ENCODE data around the gene FGF14.

FGF14 gene

DNA sequence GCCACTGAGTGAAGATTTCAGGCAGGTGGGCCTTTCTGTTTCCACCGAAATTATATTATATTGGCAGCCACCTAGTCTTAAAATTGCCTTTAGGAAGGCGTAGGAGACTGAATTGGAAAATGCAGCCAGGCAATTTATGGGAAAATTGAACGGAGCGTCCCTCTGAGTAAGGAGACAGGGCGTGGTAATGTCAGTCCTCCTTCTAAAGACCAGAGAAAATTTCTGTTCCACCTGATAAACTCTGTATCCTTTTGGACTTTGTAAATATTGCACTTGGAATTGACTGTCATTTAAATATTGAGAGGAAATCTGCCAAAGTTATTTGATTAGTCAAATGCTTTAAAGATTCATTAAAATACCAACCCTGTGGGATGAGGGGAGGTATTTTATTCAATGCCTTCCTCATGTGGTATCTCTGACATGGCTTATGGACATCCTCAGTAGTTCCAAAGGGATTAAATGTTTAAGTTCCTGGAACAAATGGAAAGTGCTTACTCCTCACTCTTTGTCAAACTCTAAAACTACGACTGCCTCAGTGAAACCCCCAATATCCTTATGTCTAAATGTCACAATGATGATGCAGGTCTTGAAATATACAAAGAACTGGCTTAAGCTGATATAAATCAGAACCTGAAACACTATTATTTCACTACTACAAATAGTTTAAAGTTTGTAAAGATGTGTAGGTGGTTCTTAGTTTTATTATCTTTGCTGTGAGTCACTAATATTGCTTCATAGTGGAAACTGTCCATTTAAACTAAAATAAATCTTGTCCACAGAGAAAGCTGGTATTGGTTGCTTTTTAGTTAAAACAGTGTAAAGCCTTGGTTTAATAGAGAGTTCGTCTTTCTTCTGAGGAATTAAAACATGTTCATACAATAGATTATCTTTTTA, 203.2 kb downstream of the FGF14 start:
- Histone ChIP-seq H3F3A (ENCODE audit: insufficient read depth) (no peaks in the 10 kb centered on the region), H3K27ac (ENCODE audit: low read depth, low read length) (no peak overlapping the region), H3K9me2 (replicated peaks; ENCODE audit: insufficient read depth, low read length) (no peaks in the 10 kb centered on the region), H3K4me3 (ENCODE audit: insufficient read depth, low read length, poor library complexity, severe bottlenecking) (no peak overlapping the region), H3K4me2 (ENCODE audit: low read depth, low read length, poor library complexity, severe bottlenecking) (no peak overlapping the region), H2AFZ (ENCODE audit: low read depth, low read length, severe bottlenecking) (no peak overlapping the region), H3K27me3 (ENCODE audit: low read length) (no peaks in the 10 kb centered on the region), H3K79me2 (ENCODE audit: insufficient read depth, low read length) (no peaks in the 10 kb centered on the region), H3K9me3 (ENCODE audit: insufficient read depth, low read length) (no peaks in the 10 kb centered on the region), H3K36me3 (ENCODE audit: low read length) (no peaks in the 10 kb centered on the region), H4K20me1 (ENCODE audit: low read depth, low read length) (no peaks in the 10 kb centered on the region), H3K9ac (ENCODE audit: low read length) (no peak overlapping the region)
- TF ChIP-seq CTCF (IDR thresholded peaks at IDR 0.05; ENCODE audit: insufficient read depth, low read length, poor library complexity, severe bottlenecking) (no peak), EZH2phosphoT487 (conservative IDR thresholded peaks at IDR 0.05; ENCODE audit: low read length) (no peak)

- no peak for TF ChIP-seq EZH2phosphoT487 (conservative IDR thresholded peaks at IDR 0.05; ENCODE audit: low read length)
- TF ChIP-seq CTCF (IDR thresholded peaks at IDR 0.05; ENCODE audit: insufficient read depth, low read length, poor library complexity, severe bottlenecking), result no peak
- Histone ChIP-seq H3K79me2 (ENCODE audit: insufficient read depth, low read length) (no peaks in the 10 kb centered on the region), H3K9ac (ENCODE audit: low read length) (no peak overlapping the region), H3K4me2 (ENCODE audit: low read depth, low read length, poor library complexity, severe bottlenecking) (no peak overlapping the region), H3K27me3 (ENCODE audit: low read length) (no peaks in the 10 kb centered on the region), H4K20me1 (ENCODE audit: low read depth, low read length) (no peaks in the 10 kb centered on the region), H3K9me2 (replicated peaks; ENCODE audit: insufficient read depth, low read length) (no peaks in the 10 kb centered on the region), H3K27ac (ENCODE audit: low read depth, low read length) (no peak overlapping the region), H2AFZ (ENCODE audit: low read depth, low read length, severe bottlenecking) (no peak overlapping the region), H3K4me3 (ENCODE audit: insufficient read depth, low read length, poor library complexity, severe bottlenecking) (no peak overlapping the region), H3K9me3 (ENCODE audit: insufficient read depth, low read length) (no peaks in the 10 kb centered on the region), H3F3A (ENCODE audit: insufficient read depth) (no peaks in the 10 kb centered on the region), H3K36me3 (ENCODE audit: low read length) (no peaks in the 10 kb centered on the region)
These were observed 204.7 kb downstream of the FGF14 start for GRCh38 chr13:102197193-102197592.

DNA sequence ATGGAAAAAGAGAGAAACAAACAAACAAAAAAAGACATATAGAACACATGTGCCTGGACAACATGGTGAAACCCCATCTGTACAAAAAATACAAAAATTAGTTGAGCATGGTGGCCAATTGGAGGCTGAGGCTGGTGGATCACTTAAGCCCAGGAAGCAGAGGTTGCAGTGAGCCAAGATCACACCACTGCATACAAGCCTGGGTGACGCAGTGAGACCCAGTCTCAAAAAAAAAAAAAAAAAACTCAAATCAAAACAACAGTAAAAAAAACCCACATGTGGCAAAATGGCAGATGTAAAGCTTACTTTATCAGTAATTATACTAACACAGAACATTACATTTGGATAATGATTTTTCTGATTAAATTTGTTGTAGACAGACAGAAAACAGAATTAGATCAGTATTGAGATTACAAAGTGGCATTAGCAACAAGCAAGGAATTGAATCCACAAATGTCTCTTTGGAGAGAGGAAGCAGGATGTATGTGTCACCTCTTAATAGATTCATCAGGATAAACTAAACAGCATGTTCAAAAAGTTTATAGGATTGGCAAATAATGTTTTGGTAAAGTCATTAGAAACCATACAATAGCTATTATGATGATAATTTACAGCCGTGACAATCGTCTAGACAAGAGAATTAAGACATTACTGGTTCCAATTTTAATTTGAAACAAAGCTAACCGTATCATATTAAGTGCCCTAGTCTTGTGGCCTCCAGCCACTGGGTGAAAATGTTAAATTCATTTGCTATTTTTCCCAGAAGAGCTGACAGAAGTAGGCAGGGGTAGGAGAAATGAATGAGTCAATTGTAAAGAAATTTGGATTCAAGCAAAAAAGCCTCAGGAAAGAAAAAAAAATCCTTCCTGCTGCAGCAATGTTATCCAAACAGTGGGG, 206.0 kb downstream of the FGF14 start:
- Histone ChIP-seq H3K36me3 (ENCODE audit: low read length) (no peaks in the 10 kb centered on the region), H4K20me1 (ENCODE audit: low read depth, low read length) (no peaks in the 10 kb centered on the region), H2AFZ (ENCODE audit: low read depth, low read length, severe bottlenecking) (no peak overlapping the region), H3F3A (ENCODE audit: insufficient read depth) (no peaks in the 10 kb centered on the region), H3K9ac (ENCODE audit: low read length) (no peak overlapping the region), H3K9me3 (ENCODE audit: insufficient read depth, low read length) (no peaks in the 10 kb centered on the region), H3K4me2 (ENCODE audit: low read depth, low read length, poor library complexity, severe bottlenecking) (no peak overlapping the region), H3K9me2 (replicated peaks; ENCODE audit: insufficient read depth, low read length) (no peaks in the 10 kb centered on the region), H3K27ac (ENCODE audit: low read depth, low read length) (no peak overlapping the region), H3K79me2 (ENCODE audit: insufficient read depth, low read length) (no peaks in the 10 kb centered on the region), H3K4me3 (ENCODE audit: insufficient read depth, low read length, poor library complexity, severe bottlenecking) (no peak overlapping the region), H3K27me3 (ENCODE audit: low read length) (no peaks in the 10 kb centered on the region)
- TF ChIP-seq CTCF (IDR thresholded peaks at IDR 0.05; ENCODE audit: insufficient read depth, low read length, poor library complexity, severe bottlenecking) (no peak), EZH2phosphoT487 (conservative IDR thresholded peaks at IDR 0.05; ENCODE audit: low read length) (no peak)
